Endothelial cell of hepatic sinusoid (primary cell): ENCODE measurements around the gene LSS.
"Not testable (repeated sequence)": the region's sequence is repeated elsewhere in the genome, so short reads cannot be mapped to it uniquely, and the experiment has no call there.

Experiments
- in situ Hi-C: cut with HindIII; loops from 2 replicates; pipeline ENCODE4 v1.10.0; 2017; ENCODE audit warnings: low sequenced_read_pairs

Gene LSS

GRCh38 chr21:46141767-46142581 lies 86.6 kb downstream of the LSS start:
- in situ Hi-C loops: no loop called here

- in situ Hi-C loops: not testable (repeated sequence)
Observed at GRCh38 chr21:46140352-46141003, 88.1 kb downstream of the LSS start.

GRCh38 chr21:46139686-46140085 lies 88.9 kb downstream of the LSS start:
- in situ Hi-C loops: no loop called here

GRCh38 chr21:46138383-46138970 lies 90.1 kb downstream of the LSS start:
- in situ Hi-C loops: no loop called here
